NCI-H2196 treated with DMSO at 0.1 percent for 48 hours (cell line): ENCODE measurements around the gene FBXW8.

ENCODE experiments used
- DNase-seq: peaks from one replicate; lab custom pipeline; 2025; ENCODE audit not compliant: unreplicated experiment; lab: John Stamatoyannopoulos, UW

Gene FBXW8

GRCh38 chr12:117019866-117020265 is 109.1 kb downstream of the FBXW8 start:
- no peak for DNase-seq

- no peak for DNase-seq
These were observed 109.9 kb downstream of the FBXW8 start for GRCh38 chr12:117020536-117021220.

- DNase-seq = no peak
These were observed 111.7 kb downstream of the FBXW8 start for GRCh38 chr12:117022465-117022864.

GRCh38 chr12:117023998-117024960 is 113.5 kb downstream of the FBXW8 start:
- no peak for DNase-seq

GRCh38 chr12:117024961-117025480 is 114.3 kb downstream of the FBXW8 start:
- no peak for DNase-seq

GRCh38 chr12:117025481-117026151 is 114.9 kb downstream of the FBXW8 start:
- DNase-seq = peak; percentile 66

GRCh38 chr12:117026343-117026742 is 115.6 kb downstream of the FBXW8 start:
- DNase-seq = no peak

GRCh38 chr12:117026921-117027250 is 116.1 kb downstream of the FBXW8 start:
- no peak for DNase-seq

- DNase-seq = no peak
These were observed 116.7 kb downstream of the FBXW8 start for GRCh38 chr12:117027251-117028086.

- DNase-seq = no peak
These were observed 117.5 kb downstream of the FBXW8 start for GRCh38 chr12:117028254-117028653.

- no peak for DNase-seq
These were observed 119.6 kb downstream of the FBXW8 start for GRCh38 chr12:117030187-117030900.

- DNase-seq = no peak
These were observed 121.3 kb downstream of the FBXW8 start for GRCh38 chr12:117031843-117032592.

GRCh38 chr12:117032593-117033381 is 122.0 kb downstream of the FBXW8 start:
- DNase-seq = no peak

GRCh38 chr12:117033382-117034221 is 122.9 kb downstream of the FBXW8 start:
- DNase-seq = no peak

GRCh38 chr12:117034249-117034648 is 123.5 kb downstream of the FBXW8 start:
- DNase-seq = no peak

GRCh38 chr12:117034701-117035151 is 124.0 kb downstream of the FBXW8 start:
- DNase-seq = no peak

- no peak for DNase-seq
These were observed 124.5 kb downstream of the FBXW8 start for GRCh38 chr12:117035287-117035686.
